Neural cell (in vitro differentiated cells): Measurements from ENCODE around the gene ERBB4. TPM values are rescaled to one million over a fixed set of nuclear protein-coding genes. Genes with fewer than 3 reads are reported as not detected.

Source experiments
- H2AFZ ChIP-seq: fragments of 200-600, 300-800 bp; sonication (generic), shearing (Covaris generic); 2 replicates; pipeline ENCODE4 v1.6.0; 2014; ENCODE audit warnings: low read depth, mild to moderate bottlenecking, antibody characterized with exemption, low read length, moderate library complexity
- H3F3A ChIP-seq: fragments of 200-600 bp; shearing (Covaris generic); 2 replicates; pipeline ENCODE4 v1.6.1; 2016; ENCODE audit warnings: mild to moderate bottlenecking, moderate library complexity, mixed read lengths, antibody characterized with exemption, low read length; ENCODE audit not compliant: insufficient read depth, poor library complexity, severe bottlenecking
- H3K27ac ChIP-seq: fragments of 200-600, 300-800 bp; sonication (generic), shearing (Covaris generic); 2 replicates; pipeline ENCODE4 v1.5.1; 2014; ENCODE audit warnings: mild to moderate bottlenecking, low read length, moderate library complexity
- H3K27me3 ChIP-seq: fragments of 300-800, 200-600 bp; sonication (generic), shearing (Covaris generic); 2 replicates; pipeline ENCODE4 v1.6.0; 2014; ENCODE audit warnings: mild to moderate bottlenecking, low read depth, low read length, moderate library complexity; ENCODE audit not compliant: insufficient read depth
- H3K36me3 ChIP-seq: fragments of 300-800, 200-600 bp; sonication (generic), shearing (Covaris generic); 2 replicates; pipeline ENCODE4 v1.5.1; 2014; ENCODE audit warnings: mild to moderate bottlenecking, antibody characterized with exemption, low read length, moderate library complexity; ENCODE audit not compliant: insufficient read depth
- H3K4me2 ChIP-seq: fragments of 300-800, 200-600 bp; sonication (generic), shearing (Covaris generic); 2 replicates; pipeline ENCODE4 v1.6.0; 2014; ENCODE audit warnings: mild to moderate bottlenecking, low read length
- H3K4me3 ChIP-seq: fragments of 300-800, 200-600 bp; sonication (generic), shearing (Covaris generic); 2 replicates; pipeline ENCODE4 v1.5.1; 2014; ENCODE audit warnings: mild to moderate bottlenecking, low read length, moderate library complexity
- H3K79me2 ChIP-seq: fragments of 200-600 bp; shearing (Covaris generic); replicated peaks from 2 replicates; pipeline ENCODE4 v1.6.0; 2014; ENCODE audit warnings: mild to moderate bottlenecking, low read length, moderate library complexity; ENCODE audit not compliant: insufficient read depth
- H3K9ac ChIP-seq: fragments of 300-800, 200-600 bp; sonication (generic), shearing (Covaris generic); 2 replicates; pipeline ENCODE4 v1.6.1; 2016; ENCODE audit warnings: mild to moderate bottlenecking, low read length, mixed read lengths
- H3K9me2 ChIP-seq: fragments of 200-600 bp; shearing (Covaris generic); 2 replicates; pipeline ENCODE4 v1.6.1; 2016; ENCODE audit warnings: mild to moderate bottlenecking, low read length, mixed read lengths; ENCODE audit not compliant: insufficient read depth
- H3K9me3 ChIP-seq: fragments of 200-600, 300-800 bp; sonication (generic), shearing (Covaris generic); 2 replicates; pipeline ENCODE4 v1.6.1; 2016; ENCODE audit warnings: mild to moderate bottlenecking, mixed run types, low read length, moderate library complexity, mixed read lengths
- H4K20me1 ChIP-seq: fragments of 200-600 bp; shearing (Covaris generic); 2 replicates; pipeline ENCODE4 v1.6.1; 2016; ENCODE audit warnings: mild to moderate bottlenecking, mixed run types; ENCODE audit not compliant: insufficient read depth
- EP300 ChIP-seq: fragments of 450-650 bp; conservative IDR thresholded peaks from 2 replicates; pipeline ENCODE4 v1.6.1; 2014; ENCODE audit warnings: antibody characterized with exemption, mild to moderate bottlenecking, moderate library complexity; ENCODE audit not compliant: poor library complexity, severe bottlenecking
- EZH2 ChIP-seq: fragments of 200-600, 300-800 bp; shearing (Covaris generic), sonication (generic); IDR thresholded peaks from 2 replicates; pipeline ENCODE4 v1.6.1; 2014; ENCODE audit warnings: antibody characterized with exemption, low read length, borderline replicate concordance, mild to moderate bottlenecking; ENCODE audit not compliant: insufficient read depth, poor library complexity, severe bottlenecking
- MXI1 ChIP-seq: fragments of 450-650 bp; conservative IDR thresholded peaks from 2 replicates; pipeline ENCODE4 v1.6.1; 2014; ENCODE audit warnings: antibody characterized with exemption, mild to moderate bottlenecking; ENCODE audit not compliant: poor library complexity, severe bottlenecking
- POLR2AphosphoS5 ChIP-seq: IDR thresholded peaks from 2 replicates; pipeline ENCODE4 v1.6.1; 2012
- RAD21 ChIP-seq: fragments of 450-650 bp; conservative IDR thresholded peaks from 2 replicates; pipeline ENCODE4 v1.6.1; 2014; ENCODE audit warnings: antibody characterized with exemption, mild to moderate bottlenecking, moderate library complexity
- REST ChIP-seq: IDR thresholded peaks from 2 replicates; pipeline ENCODE4 v1.6.1; 2012; ENCODE audit warnings: borderline replicate concordance
- SMC3 ChIP-seq: fragments of 450-650 bp; conservative IDR thresholded peaks from 2 replicates; pipeline ENCODE4 v1.6.1; 2014; ENCODE audit warnings: antibody characterized with exemption, mild to moderate bottlenecking, moderate library complexity; ENCODE audit not compliant: poor library complexity
- TAF1 ChIP-seq: IDR thresholded peaks from 2 replicates; pipeline ENCODE4 v1.6.1; 2012; ENCODE audit warnings: low read depth
- polyA plus RNA-seq: library from polyadenylated mRNA; depleted of rRNA; stranded (reverse); fragments of >200 nt; gene quantifications from 2 replicates; pipeline ENCODE4 v1.2.3, GENCODE V29; 2014
- TF ChIP-seq, protein P1 (sequence below): fragments of 450-650 bp; IDR thresholded peaks from 2 replicates; pipeline ENCODE4 v1.5.1; 2014; ENCODE audit warnings: antibody characterized with exemption, mild to moderate bottlenecking, moderate library complexity; ENCODE audit not compliant: poor library complexity, severe bottlenecking

ERBB4 gene
- polyA plus RNA-seq, 1 donor from 2014 or later, result 0.69 TPM

DNA sequence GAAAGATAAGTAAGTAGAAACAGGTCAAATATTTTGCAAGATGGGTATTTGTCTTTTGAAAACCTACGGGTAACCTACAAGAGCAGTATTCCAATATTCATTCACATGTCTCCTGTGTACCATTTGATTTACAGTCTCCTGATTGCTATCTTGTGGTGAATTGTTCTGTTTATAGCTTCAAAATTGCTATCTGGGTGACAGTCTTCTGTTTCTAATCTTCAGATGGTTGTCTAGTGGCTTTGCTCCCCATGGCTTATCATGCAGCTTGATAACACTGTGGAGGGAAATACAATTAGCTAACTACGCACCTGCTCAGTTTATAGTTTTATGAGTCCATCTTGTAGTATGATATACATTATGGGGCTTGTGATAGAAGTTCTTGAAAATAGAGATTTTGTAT lies 1165.4 kb downstream of the ERBB4 start:
- Histone ChIP-seq H3K36me3 (no peaks in the 10 kb centered on the region), H3K27me3 (no peaks in the 10 kb centered on the region), H3K4me2 (no peak overlapping the region), H3F3A (no peaks in the 10 kb centered on the region), H3K79me2 (no peaks in the 10 kb centered on the region), H4K20me1 (no peaks in the 10 kb centered on the region), H3K9me2 (no peaks in the 10 kb centered on the region), H3K4me3 (no peak overlapping the region), H3K9ac (no peak overlapping the region), H3K9me3 (no peaks in the 10 kb centered on the region), H2AFZ (no peak overlapping the region), H3K27ac (no peak overlapping the region)
- TF ChIP-seq TAF1 (no peak), POLR2AphosphoS5 (peak; percentile 63)

DNA sequence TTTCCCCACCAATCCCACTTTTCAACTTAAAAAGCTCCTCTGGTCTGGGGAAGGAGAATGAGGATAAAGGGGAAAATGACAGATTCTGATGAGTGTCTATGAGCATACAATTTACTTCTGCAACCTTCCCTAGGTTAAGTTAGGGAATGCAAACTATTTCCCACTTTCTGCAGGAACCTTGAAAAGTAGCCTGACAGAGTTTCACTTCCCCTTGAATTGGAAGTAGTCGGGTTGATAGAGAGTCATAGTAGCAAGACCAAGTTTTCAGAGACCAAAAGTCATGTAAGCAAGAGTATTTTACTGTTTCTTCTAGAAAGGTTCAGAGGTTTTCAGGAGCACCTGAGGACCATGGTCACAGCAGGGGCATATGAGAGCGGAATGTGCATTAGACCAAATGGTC lies 1167.1 kb downstream of the ERBB4 start:
- TF ChIP-seq SMC3 (no peak), POLR2AphosphoS5 (no peak), EP300 (no peak), REST (no peak), RAD21 (no peak), TAF1 (no peak), MXI1 (no peak), EZH2 (no peak)
- TF ChIP-seq, protein P1, sequence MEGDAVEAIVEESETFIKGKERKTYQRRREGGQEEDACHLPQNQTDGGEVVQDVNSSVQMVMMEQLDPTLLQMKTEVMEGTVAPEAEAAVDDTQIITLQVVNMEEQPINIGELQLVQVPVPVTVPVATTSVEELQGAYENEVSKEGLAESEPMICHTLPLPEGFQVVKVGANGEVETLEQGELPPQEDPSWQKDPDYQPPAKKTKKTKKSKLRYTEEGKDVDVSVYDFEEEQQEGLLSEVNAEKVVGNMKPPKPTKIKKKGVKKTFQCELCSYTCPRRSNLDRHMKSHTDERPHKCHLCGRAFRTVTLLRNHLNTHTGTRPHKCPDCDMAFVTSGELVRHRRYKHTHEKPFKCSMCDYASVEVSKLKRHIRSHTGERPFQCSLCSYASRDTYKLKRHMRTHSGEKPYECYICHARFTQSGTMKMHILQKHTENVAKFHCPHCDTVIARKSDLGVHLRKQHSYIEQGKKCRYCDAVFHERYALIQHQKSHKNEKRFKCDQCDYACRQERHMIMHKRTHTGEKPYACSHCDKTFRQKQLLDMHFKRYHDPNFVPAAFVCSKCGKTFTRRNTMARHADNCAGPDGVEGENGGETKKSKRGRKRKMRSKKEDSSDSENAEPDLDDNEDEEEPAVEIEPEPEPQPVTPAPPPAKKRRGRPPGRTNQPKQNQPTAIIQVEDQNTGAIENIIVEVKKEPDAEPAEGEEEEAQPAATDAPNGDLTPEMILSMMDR, result no peak
- Histone ChIP-seq H3K9ac (no peak overlapping the region), H3K9me3 (no peaks in the 10 kb centered on the region), H3K36me3 (no peaks in the 10 kb centered on the region), H3K27ac (no peak overlapping the region), H3K79me2 (no peaks in the 10 kb centered on the region), H2AFZ (no peak overlapping the region), H3K4me3 (no peak overlapping the region), H4K20me1 (no peaks in the 10 kb centered on the region), H3K27me3 (no peaks in the 10 kb centered on the region), H3F3A (no peaks in the 10 kb centered on the region), H3K9me2 (no peaks in the 10 kb centered on the region), H3K4me2 (no peak overlapping the region)

GRCh38 chr2:211368467-211368866 lies 1170.1 kb downstream of the ERBB4 start:
- H2AFZ ChIP-seq, result no peak overlapping the region
- peaks cover 6% of the 10 kb centered on the region for H3K9me3 ChIP-seq
- no peak overlapping the region for H3K9ac ChIP-seq
- H3F3A ChIP-seq, result no peaks in the 10 kb centered on the region
- no peaks in the 10 kb centered on the region for H3K36me3 ChIP-seq
- no peaks in the 10 kb centered on the region for H3K79me2 ChIP-seq
- no peak overlapping the region for H3K4me2 ChIP-seq
- no peak overlapping the region for H3K4me3 ChIP-seq
- TF ChIP-seq EZH2 (no peak), POLR2AphosphoS5 (no peak), TAF1 (no peak), EP300 (no peak), MXI1 (no peak), SMC3 (no peak), REST (no peak), RAD21 (no peak)
- TF ChIP-seq, protein P1, result no peak
- H3K9me2 ChIP-seq, result no peaks in the 10 kb centered on the region
- H3K27ac ChIP-seq, result no peak overlapping the region
- H3K27me3 ChIP-seq, result no peaks in the 10 kb centered on the region
- H4K20me1 ChIP-seq, result no peaks in the 10 kb centered on the region
